Measurements from ENCODE around the gene CLCF1. TPM values are rescaled to one million over a fixed set of nuclear protein-coding genes. Genes with fewer than 3 reads are reported as not detected.
A peak's percentile ranks its signal among the peaks of the same experiment; 100 is the strongest.

Gene CLCF1
- total RNA-seq, 4 donors from 2014 or later: 2.2 to 3.3 (median 2.5) TPM

DNA sequence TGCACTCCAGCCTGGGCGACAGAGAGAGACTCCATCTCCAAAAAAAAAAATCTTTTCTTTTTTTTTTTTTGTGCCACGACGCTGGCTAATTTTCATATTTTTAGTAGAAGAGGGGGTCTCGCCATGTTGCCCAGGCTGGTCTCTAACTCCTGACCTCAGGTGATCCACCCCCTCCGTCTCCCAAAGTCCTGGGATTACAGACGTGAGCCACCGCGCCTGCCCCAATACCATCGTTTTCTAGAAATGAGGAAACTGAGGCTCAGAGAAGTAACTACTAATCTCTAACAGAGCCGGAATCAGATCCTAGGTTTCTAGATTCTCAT is 56.6 kb downstream of the CLCF1 start:
- H3K4me3 ChIP-seq (ENCODE audit: low read depth, poor library complexity, severe bottlenecking): peak overlapping the region; percentile 66
- DNase-seq (ENCODE audit: low spot score in 2 of 2): no peak
- intact Hi-C loops (cut with DNase I; ENCODE audit: low total_unique reads): no loop called here
- WGBS, 2 donors: 0% methylated on average over 10 of the region's 10 CpGs
- no peak for TF ChIP-seq POLR2A (IDR thresholded peaks at IDR 0.05)
- TF ChIP-seq, protein P1, sequence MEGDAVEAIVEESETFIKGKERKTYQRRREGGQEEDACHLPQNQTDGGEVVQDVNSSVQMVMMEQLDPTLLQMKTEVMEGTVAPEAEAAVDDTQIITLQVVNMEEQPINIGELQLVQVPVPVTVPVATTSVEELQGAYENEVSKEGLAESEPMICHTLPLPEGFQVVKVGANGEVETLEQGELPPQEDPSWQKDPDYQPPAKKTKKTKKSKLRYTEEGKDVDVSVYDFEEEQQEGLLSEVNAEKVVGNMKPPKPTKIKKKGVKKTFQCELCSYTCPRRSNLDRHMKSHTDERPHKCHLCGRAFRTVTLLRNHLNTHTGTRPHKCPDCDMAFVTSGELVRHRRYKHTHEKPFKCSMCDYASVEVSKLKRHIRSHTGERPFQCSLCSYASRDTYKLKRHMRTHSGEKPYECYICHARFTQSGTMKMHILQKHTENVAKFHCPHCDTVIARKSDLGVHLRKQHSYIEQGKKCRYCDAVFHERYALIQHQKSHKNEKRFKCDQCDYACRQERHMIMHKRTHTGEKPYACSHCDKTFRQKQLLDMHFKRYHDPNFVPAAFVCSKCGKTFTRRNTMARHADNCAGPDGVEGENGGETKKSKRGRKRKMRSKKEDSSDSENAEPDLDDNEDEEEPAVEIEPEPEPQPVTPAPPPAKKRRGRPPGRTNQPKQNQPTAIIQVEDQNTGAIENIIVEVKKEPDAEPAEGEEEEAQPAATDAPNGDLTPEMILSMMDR (IDR thresholded peaks at IDR 0.05): no peak

DNA sequence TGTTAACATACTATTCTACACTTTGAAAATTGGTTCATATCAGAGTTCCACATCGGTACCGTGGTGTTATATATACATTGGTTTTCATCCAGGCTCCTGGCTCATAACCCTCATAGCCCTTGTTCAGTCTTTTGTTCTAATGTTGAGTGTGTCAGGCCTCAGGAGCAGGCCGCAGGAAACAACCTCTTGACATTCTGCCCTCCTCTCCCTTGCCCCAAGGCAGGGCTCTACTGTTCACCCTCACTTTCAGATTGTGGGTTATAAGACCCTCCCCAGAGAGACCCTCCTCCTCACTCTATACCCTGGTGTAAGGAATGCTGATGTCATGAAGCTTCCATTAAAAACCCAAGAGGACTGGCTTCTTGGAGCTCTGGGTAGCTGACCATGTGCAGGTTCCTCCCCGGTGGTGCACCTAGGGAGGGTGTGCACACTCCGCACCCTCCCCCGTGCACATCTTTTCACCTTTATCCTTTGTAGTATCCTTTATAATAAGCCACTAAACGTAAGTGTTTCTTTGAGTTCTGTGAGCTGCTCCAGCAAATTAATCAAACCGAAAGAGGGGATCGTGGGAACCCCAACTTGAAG is 58.0 kb downstream of the CLCF1 start:
- 80% methylated on average over 9 of the region's 9 CpGs for WGBS, 2 donors
- H3K4me3 ChIP-seq (ENCODE audit: low read depth, poor library complexity, severe bottlenecking): no peak overlapping the region
- DNase-seq (ENCODE audit: low spot score in 2 of 2): peak in 1 of 2 donors; percentile 62
- TF ChIP-seq, protein P1 (IDR thresholded peaks at IDR 0.05): no peak
- no peak for TF ChIP-seq POLR2A (IDR thresholded peaks at IDR 0.05)
- intact Hi-C loops (cut with DNase I; ENCODE audit: low total_unique reads): loop anchor here (2.0 kb wide), 1 partner anchor 53 kb away; no protein-coding TSS in a partner anchor

DNA sequence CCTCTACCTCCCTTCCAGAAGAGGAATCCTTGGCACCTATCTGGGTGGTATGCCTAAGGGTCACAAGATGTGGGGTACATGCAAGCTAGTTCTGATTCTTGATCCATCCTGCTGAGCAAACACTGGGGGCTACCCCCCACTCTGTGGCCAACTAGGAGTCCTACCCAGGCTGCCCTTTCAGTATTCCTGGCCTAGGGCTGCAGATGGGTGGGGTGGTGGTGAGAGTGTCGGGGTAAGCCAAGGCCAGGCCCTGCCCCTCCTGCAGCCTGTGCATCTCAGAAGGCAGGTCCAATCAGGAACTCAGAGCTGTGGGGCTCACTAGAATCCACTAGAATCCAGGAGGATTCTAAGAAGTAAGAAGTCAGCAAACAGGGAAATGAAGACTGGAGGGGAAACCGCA is 59.2 kb downstream of the CLCF1 start:
- 58 to 64% methylated on average over 2 of the region's 2 CpGs for WGBS, 2 donors
- peak in 1 of 2 donors; percentile 82 for DNase-seq (ENCODE audit: low spot score in 2 of 2)
- intact Hi-C loops (cut with DNase I; ENCODE audit: low total_unique reads): loop anchor here (2.0 kb wide), 1 partner anchor 51 kb away; no protein-coding TSS in a partner anchor
- H3K4me3 ChIP-seq (ENCODE audit: low read depth, poor library complexity, severe bottlenecking): no peak overlapping the region
- TF ChIP-seq POLR2A (IDR thresholded peaks at IDR 0.05): no peak
- TF ChIP-seq, protein P1 (IDR thresholded peaks at IDR 0.05): no peak

Other genes starting within 250 kb of the CLCF1 start
- 100 to 1,000 TPM in 3 of 4 donors, 10 to 100 TPM in 1; 81.1 to 127 (median 114) TPM for gene GRK2, start 107.1 kb downstream of the CLCF1 start, total RNA-seq
- gene ANKRD13D, start 84.3 kb downstream of the CLCF1 start, total RNA-seq: 10 to 100 TPM; 60.5 to 84.7 (median 72.8) TPM
- 10 to 100 TPM; 58.6 to 71.0 (median 62.0) TPM for gene SSH3, start 70.1 kb downstream of the CLCF1 start, total RNA-seq
- 100 to 1,000 TPM in 1 of 4 donors, 10 to 100 TPM in 3; 82.3 to 126 (median 86.4) TPM for gene POLD4, start 20.1 kb downstream of the CLCF1 start, total RNA-seq
- 10 to 100 TPM; 24.9 to 28.5 (median 27.2) TPM for gene RAD9A, start 18.4 kb upstream of the CLCF1 start, total RNA-seq
- gene PPP1CA, start 28.3 kb upstream of the CLCF1 start, total RNA-seq: 100 to 1,000 TPM; 101 to 160 (median 143) TPM
- 1 to 10 TPM in 2 of 4 donors, under 1 TPM in 2; 0.71 to 1.3 (median 0.97) TPM for gene TBC1D10C, start 30.5 kb upstream of the CLCF1 start, total RNA-seq
- gene CARNS1, start 42.1 kb upstream of the CLCF1 start, total RNA-seq: 1 to 10 TPM in 2 of 4 donors, under 1 TPM in 2; 0.30 to 1.5 (median 1.0) TPM
- gene RPS6KB2, start 54.9 kb upstream of the CLCF1 start, total RNA-seq: 100 to 1,000 TPM; 154 to 264 (median 203) TPM
- 1 to 10 TPM; 1.6 to 2.9 (median 2.1) TPM for gene PTPRCAP, start 64.1 kb upstream of the CLCF1 start, total RNA-seq
- gene CORO1B, start 69.9 kb upstream of the CLCF1 start, total RNA-seq: 10 to 100 TPM; 40.1 to 79.5 (median 66.9) TPM
- gene GPR152, start 79.1 kb upstream of the CLCF1 start, total RNA-seq: not detected
- gene CABP4, start 81.8 kb upstream of the CLCF1 start, total RNA-seq: under 1 TPM in 2 of 4 donors, not detected in 2; 0.11 to 0.25 TPM
- 100 to 1,000 TPM; 202 to 374 (median 252) TPM for gene TMEM134, start 95.7 kb upstream of the CLCF1 start, total RNA-seq
- 10 to 100 TPM; 38.7 to 52.5 (median 47.7) TPM for gene AIP, start 109.4 kb upstream of the CLCF1 start, total RNA-seq
- 10 to 100 TPM in 3 of 4 donors, 1 to 10 TPM in 1; 7.3 to 19.9 (median 12.6) TPM for gene PITPNM1, start 131.8 kb upstream of the CLCF1 start, total RNA-seq
- 10 to 100 TPM; 16.3 to 40.4 (median 27.8) TPM for gene CDK2AP2, start 134.6 kb upstream of the CLCF1 start, total RNA-seq
- not detected for gene CABP2, start 149.8 kb upstream of the CLCF1 start, total RNA-seq
- 1,000 to 10,000 TPM; 1,126 to 2,386 (median 2,019) TPM for gene GSTP1, start 210.2 kb upstream of the CLCF1 start, total RNA-seq
- 100 to 1,000 TPM; 238 to 283 (median 269) TPM for gene NDUFV1, start 233.3 kb upstream of the CLCF1 start, total RNA-seq

Data from lower leg skin (tissue), 4 donors.